G401.6 (cell line): ENCODE results near the gene MUC5AC.
"Not testable (repeated sequence)": the region's sequence is repeated elsewhere in the genome, so short reads cannot be mapped to it uniquely, and the experiment has no call there.

ENCODE experiments used
- FAIRE-seq: peaks from 2 replicates; lab custom pipeline; 2012; peaks lifted over from hg19 to GRCh38; lab: Jason Lieb, UNC

Gene MUC5AC

GRCh38 chr11:1237128-1237580, 79.4 kb downstream of the MUC5AC start:
- FAIRE-seq: no peak

GRCh38 chr11:1237851-1238250, 80.1 kb downstream of the MUC5AC start:
- FAIRE-seq: no peak

- no peak for FAIRE-seq
These were observed 81.2 kb downstream of the MUC5AC start for GRCh38 chr11:1238767-1239595.

DNA sequence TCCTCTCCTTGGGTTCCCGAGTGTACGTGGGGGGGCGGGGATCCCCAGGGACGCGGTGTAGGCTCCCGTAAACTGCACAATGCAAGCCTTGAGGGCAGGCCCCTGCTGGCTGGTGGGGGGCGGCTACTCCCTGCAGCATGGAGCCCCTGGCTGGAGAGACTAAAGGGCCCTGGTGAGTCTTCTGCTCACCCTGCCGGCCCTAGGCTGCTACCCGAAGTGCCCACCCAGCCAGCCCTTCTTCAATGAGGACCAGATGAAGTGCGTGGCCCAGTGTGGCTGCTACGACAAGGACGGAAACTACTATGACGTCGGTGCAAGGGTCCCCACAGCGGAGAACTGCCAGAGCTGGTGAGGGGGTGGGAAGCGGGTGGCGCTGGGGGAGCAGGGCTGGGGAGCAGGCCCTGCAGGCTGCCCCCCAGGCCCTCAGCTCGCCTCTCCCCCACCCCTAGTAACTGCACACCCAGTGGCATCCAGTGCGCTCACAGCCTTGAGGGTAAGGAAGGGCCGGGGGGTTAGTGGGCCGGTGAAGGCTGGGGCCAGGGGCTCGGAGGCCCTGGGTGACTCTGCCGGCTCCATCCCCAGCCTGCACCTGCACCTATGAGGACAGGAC, 81.9 kb downstream of the MUC5AC start:
- FAIRE-seq: no peak

DNA sequence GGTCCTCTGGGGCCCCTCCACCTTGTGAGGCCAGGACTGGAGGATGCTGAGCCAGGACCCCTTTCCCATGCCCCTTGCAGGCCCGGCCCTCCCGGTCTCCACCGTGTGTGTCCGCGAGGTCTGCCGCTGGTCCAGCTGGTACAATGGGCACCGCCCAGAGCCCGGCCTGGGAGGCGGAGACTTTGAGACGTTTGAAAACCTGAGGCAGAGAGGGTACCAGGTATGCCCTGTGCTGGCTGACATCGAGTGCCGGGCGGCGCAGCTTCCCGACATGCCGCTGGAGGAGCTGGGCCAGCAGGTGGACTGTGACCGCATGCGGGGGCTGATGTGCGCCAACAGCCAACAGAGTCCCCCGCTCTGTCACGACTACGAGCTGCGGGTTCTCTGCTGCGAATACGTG, 83.0 kb downstream of the MUC5AC start:
- FAIRE-seq: no peak

GRCh38 chr11:1241706-1242105, 84.0 kb downstream of the MUC5AC start:
- no peak for FAIRE-seq

DNA sequence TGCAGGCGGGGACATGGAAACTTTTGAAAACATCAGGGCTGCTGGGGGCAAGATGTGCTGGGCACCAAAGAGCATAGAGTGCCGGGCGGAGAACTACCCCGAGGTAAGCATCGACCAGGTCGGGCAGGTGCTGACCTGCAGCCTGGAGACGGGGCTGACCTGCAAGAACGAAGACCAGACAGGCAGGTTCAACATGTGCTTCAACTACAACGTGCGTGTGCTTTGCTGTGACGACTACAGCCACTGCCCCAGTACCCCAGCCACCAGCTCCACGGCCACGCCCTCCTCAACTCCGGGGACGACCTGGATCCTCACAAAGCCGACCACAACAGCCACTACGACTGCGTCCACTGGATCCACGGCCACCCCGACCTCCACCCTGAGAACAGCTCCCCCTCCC, 84.5 kb downstream of the MUC5AC start:
- no peak for FAIRE-seq

GRCh38 chr11:1242751-1243150, 85.0 kb downstream of the MUC5AC start:
- not testable (repeated sequence) for FAIRE-seq

- FAIRE-seq: not testable (repeated sequence)
These were observed 85.8 kb downstream of the MUC5AC start for GRCh38 chr11:1243521-1243920.

- FAIRE-seq: not testable (repeated sequence)
These were observed 86.8 kb downstream of the MUC5AC start for GRCh38 chr11:1244557-1244956.

- FAIRE-seq: not testable (repeated sequence)
These were observed 88.0 kb downstream of the MUC5AC start for GRCh38 chr11:1245717-1246116.

DNA sequence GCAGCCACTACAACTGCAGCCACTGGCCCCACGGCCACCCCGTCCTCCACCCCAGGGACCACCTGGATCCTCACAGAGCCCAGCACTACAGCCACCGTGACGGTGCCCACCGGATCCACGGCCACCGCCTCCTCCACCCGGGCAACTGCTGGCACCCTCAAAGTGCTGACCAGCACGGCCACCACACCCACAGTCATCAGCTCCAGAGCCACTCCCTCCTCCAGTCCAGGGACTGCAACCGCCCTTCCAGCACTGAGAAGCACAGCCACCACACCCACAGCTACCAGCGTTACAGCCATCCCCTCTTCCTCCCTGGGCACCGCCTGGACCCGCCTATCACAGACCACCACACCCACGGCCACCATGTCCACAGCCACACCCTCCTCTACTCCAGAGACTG, 88.5 kb downstream of the MUC5AC start:
- not testable (repeated sequence) for FAIRE-seq

DNA sequence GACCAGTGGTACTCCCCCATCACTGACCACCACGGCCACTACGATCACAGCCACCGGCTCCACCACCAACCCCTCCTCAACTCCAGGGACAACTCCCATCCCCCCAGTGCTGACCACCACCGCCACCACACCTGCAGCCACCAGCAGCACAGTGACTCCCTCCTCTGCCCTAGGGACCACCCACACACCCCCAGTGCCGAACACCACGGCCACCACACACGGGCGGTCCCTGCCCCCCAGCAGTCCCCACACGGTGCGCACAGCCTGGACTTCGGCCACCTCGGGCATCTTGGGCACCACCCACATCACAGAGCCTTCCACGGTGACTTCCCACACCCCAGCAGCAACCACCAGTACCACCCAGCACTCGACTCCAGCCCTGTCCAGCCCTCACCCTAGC, 89.3 kb downstream of the MUC5AC start:
- FAIRE-seq: not testable (repeated sequence)

DNA sequence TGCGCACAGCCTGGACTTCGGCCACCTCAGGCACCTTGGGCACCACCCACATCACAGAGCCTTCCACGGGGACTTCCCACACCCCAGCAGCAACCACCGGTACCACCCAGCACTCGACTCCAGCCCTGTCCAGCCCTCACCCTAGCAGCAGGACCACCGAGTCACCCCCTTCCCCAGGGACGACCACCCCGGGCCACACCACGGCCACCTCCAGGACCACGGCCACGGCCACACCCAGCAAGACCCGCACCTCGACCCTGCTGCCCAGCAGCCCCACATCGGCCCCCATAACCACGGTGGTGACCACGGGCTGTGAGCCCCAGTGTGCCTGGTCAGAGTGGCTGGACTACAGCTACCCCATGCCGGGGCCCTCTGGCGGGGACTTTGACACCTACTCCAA, 91.2 kb downstream of the MUC5AC start:
- FAIRE-seq: not testable (repeated sequence)

GRCh38 chr11:1250411-1250810, 92.7 kb downstream of the MUC5AC start:
- FAIRE-seq: not testable (repeated sequence)
